K562 treated with DMSO at 1 percent for 48 hours (cell line): ENCODE measurements around the gene ZAP70. TPM values are rescaled to one million over a fixed set of nuclear protein-coding genes. Genes with fewer than 3 reads are reported as not detected.

Source experiments
- total RNA-seq: library from RNA; unstranded; fragments of 300-600 nt; gene quantifications from 2 replicates; pipeline ENCODE4 v1.2.3, GENCODE V29; 2022; ENCODE audit warnings: low replicate concordance; ENCODE audit errors: extremely low read depth

Gene ZAP70
- total RNA-seq = not detected in 2 replicates

DNA sequence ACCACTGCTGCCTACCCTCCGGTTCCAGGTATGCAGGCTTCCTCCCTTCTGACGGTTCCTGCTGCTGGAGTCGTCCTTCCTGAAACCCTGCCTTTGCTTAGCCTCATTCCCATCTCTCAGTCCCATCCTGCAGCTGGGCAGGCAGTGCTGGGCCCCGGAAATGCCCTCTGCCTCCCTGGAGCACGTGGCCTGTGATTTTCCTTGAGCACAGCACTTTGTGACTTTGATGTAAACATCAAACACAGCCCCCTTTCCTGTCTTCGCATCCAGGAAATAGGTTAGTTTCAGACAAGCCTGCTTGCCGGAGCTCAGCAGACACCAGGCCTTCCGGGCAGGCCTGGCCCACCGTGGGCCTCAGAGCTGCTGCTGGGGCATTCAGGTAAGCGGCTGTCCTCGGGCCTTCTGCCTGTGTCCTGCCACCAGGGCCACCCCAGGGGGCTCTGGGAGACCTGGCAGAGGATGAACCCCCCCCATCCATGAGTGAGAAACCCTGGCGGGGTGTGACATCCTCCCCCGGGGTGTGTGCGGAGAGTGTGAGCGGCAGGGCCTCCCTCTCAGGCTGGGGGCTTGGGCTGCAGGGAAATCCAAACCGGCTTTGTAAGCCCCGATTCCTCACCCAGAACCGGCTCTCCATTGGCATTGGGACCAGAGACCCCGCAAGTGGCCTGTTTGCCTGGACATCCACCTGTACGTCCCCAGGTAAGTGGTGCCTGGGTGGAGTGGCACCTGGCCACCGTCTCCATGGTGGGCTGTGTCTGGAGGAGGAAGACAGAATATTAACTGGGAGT is at the start of gene ZAP70:
Gene ZAP70, plus strand, starts transcription at position 281 of the 788 bp plus-strand sequence. CDS start 10,461 bp downstream, outside the sequence.

DNA sequence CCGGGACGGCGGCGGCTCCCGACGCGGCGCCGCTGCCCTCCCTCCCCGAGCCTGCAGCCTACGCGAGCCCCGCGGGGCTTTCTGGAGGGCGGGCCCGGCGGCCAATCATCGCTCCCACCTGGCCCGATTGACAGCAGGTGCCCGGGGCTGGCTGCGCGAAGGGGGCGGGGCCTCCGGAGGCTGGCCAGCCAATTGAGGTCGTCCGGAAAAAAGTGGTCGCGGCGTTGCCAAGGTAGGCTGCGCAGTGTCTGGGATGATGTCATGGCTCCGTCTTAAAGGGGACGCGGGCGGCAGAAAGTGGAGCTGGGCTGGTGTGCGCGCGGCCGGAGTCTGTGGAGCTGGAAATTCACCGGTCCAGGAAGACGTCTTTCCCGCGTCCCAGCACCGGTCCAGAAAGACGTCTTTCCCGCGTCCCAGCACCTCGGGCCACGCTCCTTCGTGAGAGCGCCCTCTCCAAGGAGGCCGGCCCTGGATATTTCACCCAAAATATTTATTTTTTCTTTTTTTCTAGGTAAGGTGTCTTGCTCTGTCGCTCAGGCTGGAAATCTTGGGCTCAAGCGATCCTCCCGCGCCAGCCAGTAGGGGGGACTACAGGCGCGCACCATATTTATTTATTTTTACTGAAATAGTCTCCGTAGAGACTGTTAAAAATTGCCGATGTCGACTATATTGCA is 49.3 kb upstream of the ZAP70 start, which contains the start of gene ACTR1B:
Gene ACTR1B, minus strand, starts transcription at position 83 of the 674 bp plus-strand sequence. CDS start 154 bp downstream, outside the sequence.

DNA sequence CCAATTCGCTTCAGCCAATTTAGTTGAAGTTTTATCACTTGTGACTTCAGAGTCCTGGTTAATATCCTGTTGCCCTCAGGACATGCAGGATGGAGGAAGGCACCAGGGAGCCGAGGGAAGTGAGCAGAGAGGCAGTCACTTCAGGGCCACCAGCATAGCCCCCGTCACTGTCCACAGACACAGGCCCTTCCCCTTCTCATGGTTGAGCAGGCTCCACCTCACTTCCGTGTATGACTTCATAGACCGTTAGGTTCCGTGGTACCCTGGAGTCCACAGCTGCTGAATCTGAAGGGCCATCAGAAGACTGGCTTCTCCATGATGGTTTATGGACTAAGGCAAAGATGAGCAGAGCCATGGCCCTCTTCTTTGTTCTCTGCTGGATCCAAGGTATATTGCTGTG is 43.9 kb upstream of the ZAP70 start, which contains the start of gene C2orf92:
Gene C2orf92, plus strand, starts transcription at position 266 of the 400 bp plus-strand sequence. Its CDS starts 76 bp downstream, at position 342.

Other genes with a start within 250 kb of the ZAP70 start
- gene ANKRD36B, start 123.7 kb upstream of the ZAP70 start, total RNA-seq = not detected in 2 replicates
- gene COX5B, start 67.5 kb upstream of the ZAP70 start, total RNA-seq = not detected in 2 replicates
- gene ACTR1B, start 49.5 kb upstream of the ZAP70 start, total RNA-seq = not detected in 2 replicates
- gene C2orf92, start 43.9 kb upstream of the ZAP70 start, total RNA-seq = not detected in 2 replicates